ENCODE measurements around the gene WDR82. TPM values are rescaled to one million over a fixed set of nuclear protein-coding genes. Genes with fewer than 3 reads are reported as not detected.

WDR82 gene
- total and polyA plus RNA-seq, 10 of the 15 experiments (the other 5 are each of a cell fraction or from before 2014, with no cell fraction given): 10.1 to 82.4 (median 48.7) TPM

DNA sequence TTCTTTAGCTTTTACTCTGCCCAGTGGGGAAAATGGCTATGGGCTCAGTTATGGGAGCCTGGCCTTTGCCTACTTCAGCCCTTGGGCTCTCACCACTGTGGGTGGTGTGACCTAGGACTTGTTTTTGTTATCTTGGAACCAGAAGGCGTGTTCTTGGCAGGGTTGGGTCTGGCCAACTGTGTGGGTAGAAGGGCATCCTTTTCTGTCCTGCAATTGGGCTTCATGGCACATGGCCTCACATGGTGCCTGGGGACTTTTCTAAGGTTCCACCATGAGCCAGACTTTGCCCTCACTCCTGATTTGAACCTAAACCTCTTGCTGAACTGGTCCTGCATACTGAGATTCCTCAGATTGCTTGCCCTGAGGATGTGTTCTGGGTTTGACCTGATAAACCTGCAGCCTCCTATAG lies 10.9 kb upstream of the WDR82 start:
- Histone ChIP-seq H3K4me1 (ENCODE audit: control insufficient read depth, insufficient read depth, low read length) (peaks cover 11% of the 10 kb centered on the region), H4K20me1 (ENCODE audit: control insufficient read depth, insufficient read depth) (no peaks in the 10 kb centered on the region), H3K4me2 (ENCODE audit: control insufficient read depth, insufficient read depth) (peak overlapping the region; percentile 87; the same call in 1 of the 2 replicates), H3K79me2 (ENCODE audit: control insufficient read depth, insufficient read depth, low read length) (peaks cover 18% of the 10 kb centered on the region), H3K9me3 (replicated peaks; ENCODE audit: control insufficient read depth, insufficient read depth, low read length) (no peaks in the 10 kb centered on the region), H3K36me3 (ENCODE audit: control insufficient read depth in 2 of 2, insufficient read depth in 2 of 2, low read length in 1 of 2) (peaks cover 3 to 6% of the 10 kb centered on the region in 2 experiments; a peak in 3 of 4 replicates), H3K4me3 (no peak overlapping the region), H2AFZ (ENCODE audit: control insufficient read depth, low read depth, low read length) (no peak overlapping the region), H3K27me3 (replicated peaks in 1 of 2; ENCODE audit: control insufficient read depth in 2 of 2, insufficient read depth in 2 of 2, low read length in 1 of 2) (no peaks in the 10 kb centered on the region), H3K27ac (ENCODE audit: control insufficient read depth, insufficient read depth) (no peak overlapping the region), H3K9ac (ENCODE audit: control insufficient read depth, insufficient read depth, low read length) (peak overlapping the region; percentile 24; the same call in 1 of the 2 replicates)
- ChIA-PET SMC1A (ENCODE audit: uncharacterized antibody, unreplicated experiment) (interaction anchor here (0.7 to 6.1 kb wide), 16 partner anchors 8 to 159 kb away, joined by 3 to 159 read pairs (median 4); partner anchors contain the start of genes TLR9, TWF2 and WDR82), CTCF (interaction anchor here (0.9 to 19.0 kb wide), 16 partner anchors 9 to 288 kb away, joined by 3 to 451 read pairs (median 7); partner anchors contain the start of genes TLR9 and WDR82), RAD21 (ENCODE audit: unreplicated experiment) (interaction anchor here (0.8 to 7.5 kb wide), 16 partner anchors 8 to 157 kb away, joined by 3 to 131 read pairs (median 5); partner anchors contain the start of gene TWF2), POLR2A (interaction anchor here (0.8 to 3.7 kb wide), 12 partner anchors 10 to 68 kb away, joined by 3 to 48 read pairs (median 6); partner anchors contain the start of genes TWF2 and WDR82)
- intact Hi-C loops (cut with micrococcal nuclease; ENCODE audit: unreplicated experiment) (no loop called here), in situ Hi-C loops (cut with MboI) (no loop called here)
- FAIRE-seq (no peak), DNase-seq (ENCODE audit: low read depth, low spot score) (no peak), ATAC-seq (no peak)
- 93% methylated on average over 1 of the region's 1 CpG for WGBS (ENCODE audit: insufficient coverage, insufficient replicate concordance, low lambda C conversion rate, missing lambda C conversion rate)
- TF ChIP-seq RAD21 (IDR thresholded peaks at IDR 0.05; ENCODE audit: insufficient read depth, low read depth, low read length) (no peak), NR2F1 (conservative IDR thresholded peaks at IDR 0.05) (no peak), SREBF1 (IDR thresholded peaks at IDR 0.05; ENCODE audit: low read length) (no peak), EGR1 (IDR thresholded peaks at IDR 0.05; ENCODE audit: borderline replicate concordance in 1 of 2, low read depth in 2 of 2, low read length in 2 of 2) (no peak), TARDBP (IDR thresholded peaks at IDR 0.05; ENCODE audit: borderline replicate concordance) (no peak), NFXL1 (IDR thresholded peaks at IDR 0.05; ENCODE audit: borderline replicate concordance) (no peak), EZH2 (IDR thresholded peaks at IDR 0.05; ENCODE audit: borderline replicate concordance, control insufficient read depth, low read depth, low read length) (no peak), ZNF207 (IDR thresholded peaks at IDR 0.05; ENCODE audit: borderline replicate concordance) (no peak), CHD2 (IDR thresholded peaks at IDR 0.05; ENCODE audit: borderline replicate concordance, low read depth, low read length) (no peak), LARP7 (IDR thresholded peaks at IDR 0.05) (no peak), JUNB (IDR thresholded peaks at IDR 0.05) (no peak)
- BruUV-seq (replicated peaks): no TSS peak
